Breast epithelium (tissue), 4 donors: ENCODE results near the gene DDX54. TPM values are rescaled to one million over a fixed set of nuclear protein-coding genes. Genes with fewer than 3 reads are reported as not detected.

ENCODE experiments used
- DNase-seq, 2 donors: peaks; one replicate each; pipeline ENCODE4 v3.0.0-alpha.2; 2019; ENCODE audit warnings: low spot score in 2 of 2
- H3K27ac ChIP-seq, 2 donors: fragments of 200-600 bp; sonication (generic) in 1 of 2; one replicate each; pipeline ENCODE4 v1.5.1; 2016 to 2019; ENCODE audit warnings: mild to moderate bottlenecking in 1 of 2
- H3K27me3 ChIP-seq, 2 donors: fragments of 200-600 bp; sonication (generic) in 1 of 2; one replicate each; pipeline versions ENCODE4 v1.5.1 to v1.6.0; 2017 to 2019; ENCODE audit warnings: control low read depth in 1 of 2, mild to moderate bottlenecking in 1 of 2
- H3K36me3 ChIP-seq: fragments of 200-600 bp; one replicate; pipeline ENCODE4 v1.5.1; 2019
- H3K4me1 ChIP-seq, 2 donors: fragments of 200-600 bp; sonication (generic); one replicate each; pipeline ENCODE4 v1.5.1; 2016 to 2019; ENCODE audit warnings: control low read depth in 1 of 2
- H3K4me3 ChIP-seq, 3 donors: fragments of 200-600 bp; sonication (generic); 1 replicate in 2 of 3; 2 replicates in 1 of 3; pipeline ENCODE4 v1.5.1; 2016 to 2019; ENCODE audit warnings: mild to moderate bottlenecking in 3 of 3, moderate library complexity in 2 of 3
- H3K9me3 ChIP-seq, 2 donors: fragments of 200-600 bp; sonication (generic) in 1 of 2; one replicate each; pipeline ENCODE4 v1.5.1; 2016 to 2019; ENCODE audit warnings: control low read depth in 1 of 2
- POLR2A ChIP-seq: fragments of 450-650 bp; IDR thresholded peaks from one replicate; pipeline ENCODE4 v1.6.1; 2016; ENCODE audit warnings: antibody characterized with exemption, mild to moderate bottlenecking, moderate library complexity
- POLR2AphosphoS5 ChIP-seq, 3 donors: sonication (generic); formaldehyde crosslinking; IDR thresholded peaks; one replicate each; pipeline ENCODE4 v1.6.1; 2017; ENCODE audit warnings: antibody characterized with exemption in 3 of 3
- intact Hi-C: fragments of 100-400 bp; cut with DNase I; formaldehyde crosslinking; loops from one replicate; pipeline ENCODE4 v1.15.1; 2023; ENCODE audit warnings: low total_unique reads
- total RNA-seq, 3 donors: library from RNA; depleted of rRNA; stranded (reverse); fragments of >200 nt; gene quantifications; one replicate each; pipeline ENCODE4 v1.1.0, GENCODE V29; 2016
- TF ChIP-seq, protein P1 (sequence below), 3 donors: fragments of 450-650 bp; IDR thresholded peaks; one replicate each; pipeline ENCODE4 v1.5.1; 2016 to 2017; ENCODE audit warnings: antibody characterized with exemption in 3 of 3, mild to moderate bottlenecking in 3 of 3, moderate library complexity in 3 of 3

Gene DDX54
- total RNA-seq, 3 donors from 2014 or later: 51.5 to 62.1 (median 60.3) TPM

DNA sequence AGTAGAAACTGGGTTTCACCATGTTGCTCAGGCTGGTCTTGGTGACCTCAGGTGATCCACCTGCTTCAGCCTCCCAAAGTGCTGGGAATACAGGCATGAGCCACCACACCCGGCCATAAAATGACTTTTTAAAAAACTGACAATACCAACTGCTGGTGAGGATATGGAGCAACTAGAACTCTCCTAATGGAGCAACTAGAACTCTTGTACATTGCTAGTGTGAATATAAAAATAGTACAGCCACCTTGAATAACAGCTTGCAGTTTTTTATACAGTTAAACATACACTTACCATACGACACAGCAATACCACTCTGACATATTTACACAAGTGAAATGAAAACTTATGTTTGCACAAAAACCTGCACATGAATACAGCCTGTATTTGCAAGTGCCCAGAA is 38.3 kb downstream of the DDX54 start:
- intact Hi-C loops: no loop called here
- Histone ChIP-seq H3K9me3 (no peaks in the 10 kb centered on the region), H3K27ac (no peak overlapping the region), H3K36me3 (no peaks in the 10 kb centered on the region), H3K27me3 (peaks cover 0 to 3% of the 10 kb centered on the region in 2 donors), H3K4me1 (peaks cover 0 to 2% of the 10 kb centered on the region in 2 donors), H3K4me3 (no peak overlapping the region)
- DNase-seq: no peak
- no peak for TF ChIP-seq POLR2AphosphoS5 (IDR thresholded peaks at IDR 0.05)
- TF ChIP-seq, protein P1, sequence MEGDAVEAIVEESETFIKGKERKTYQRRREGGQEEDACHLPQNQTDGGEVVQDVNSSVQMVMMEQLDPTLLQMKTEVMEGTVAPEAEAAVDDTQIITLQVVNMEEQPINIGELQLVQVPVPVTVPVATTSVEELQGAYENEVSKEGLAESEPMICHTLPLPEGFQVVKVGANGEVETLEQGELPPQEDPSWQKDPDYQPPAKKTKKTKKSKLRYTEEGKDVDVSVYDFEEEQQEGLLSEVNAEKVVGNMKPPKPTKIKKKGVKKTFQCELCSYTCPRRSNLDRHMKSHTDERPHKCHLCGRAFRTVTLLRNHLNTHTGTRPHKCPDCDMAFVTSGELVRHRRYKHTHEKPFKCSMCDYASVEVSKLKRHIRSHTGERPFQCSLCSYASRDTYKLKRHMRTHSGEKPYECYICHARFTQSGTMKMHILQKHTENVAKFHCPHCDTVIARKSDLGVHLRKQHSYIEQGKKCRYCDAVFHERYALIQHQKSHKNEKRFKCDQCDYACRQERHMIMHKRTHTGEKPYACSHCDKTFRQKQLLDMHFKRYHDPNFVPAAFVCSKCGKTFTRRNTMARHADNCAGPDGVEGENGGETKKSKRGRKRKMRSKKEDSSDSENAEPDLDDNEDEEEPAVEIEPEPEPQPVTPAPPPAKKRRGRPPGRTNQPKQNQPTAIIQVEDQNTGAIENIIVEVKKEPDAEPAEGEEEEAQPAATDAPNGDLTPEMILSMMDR (IDR thresholded peaks at IDR 0.05): no peak
- TF ChIP-seq POLR2A: no peak

DNA sequence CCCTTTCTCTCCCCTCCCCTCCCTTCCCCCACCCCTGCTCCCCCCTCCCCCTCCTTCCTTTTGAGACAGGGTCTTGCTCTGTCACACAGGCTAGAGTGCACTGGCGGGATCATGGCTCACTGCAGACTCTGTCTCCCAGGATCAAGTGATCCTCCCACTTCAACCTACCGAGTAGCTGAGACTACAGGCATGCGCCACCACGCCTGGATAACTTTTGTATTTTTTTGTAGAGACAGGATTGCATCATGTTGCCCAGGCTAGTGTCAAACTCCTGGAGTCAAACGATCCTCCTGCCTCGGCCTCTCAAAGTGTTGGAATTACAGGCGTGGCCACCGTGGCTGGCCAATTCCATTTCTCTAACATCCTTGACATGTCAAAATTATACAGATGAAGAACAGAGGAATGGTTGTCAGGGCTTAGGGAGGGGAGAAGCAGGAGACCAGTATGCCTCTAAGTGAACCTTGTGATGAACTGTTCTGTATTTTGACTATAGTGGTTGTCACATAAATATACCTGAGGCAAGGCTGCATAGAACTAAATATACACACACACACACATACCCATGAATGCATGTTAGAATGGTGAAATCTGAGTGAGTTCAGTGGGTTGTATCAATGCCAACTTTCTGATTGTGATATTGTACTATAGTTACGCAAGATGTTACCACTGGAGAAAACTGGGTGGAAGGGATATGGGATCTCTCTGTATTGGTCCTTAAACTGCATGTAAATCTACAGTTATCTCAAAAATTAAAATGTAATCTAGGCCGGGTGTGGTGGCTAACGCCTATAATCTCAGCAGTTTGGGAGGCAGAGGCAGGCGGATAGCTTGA is 39.3 kb downstream of the DDX54 start:
- TF ChIP-seq POLR2A (no peak), POLR2AphosphoS5 (IDR thresholded peaks at IDR 0.05) (no peak)
- TF ChIP-seq, protein P1 (IDR thresholded peaks at IDR 0.05): no peak
- no peaks in the 10 kb centered on the region for H3K36me3 ChIP-seq
- peaks cover 0 to 6% of the 10 kb centered on the region in 2 donors for H3K4me1 ChIP-seq
- no peaks in the 10 kb centered on the region for H3K27me3 ChIP-seq
- H3K4me3 ChIP-seq: no peak overlapping the region
- no peak for DNase-seq
- intact Hi-C loops: no loop called here
- no peaks in the 10 kb centered on the region for H3K9me3 ChIP-seq
- H3K27ac ChIP-seq: no peak overlapping the region

DNA sequence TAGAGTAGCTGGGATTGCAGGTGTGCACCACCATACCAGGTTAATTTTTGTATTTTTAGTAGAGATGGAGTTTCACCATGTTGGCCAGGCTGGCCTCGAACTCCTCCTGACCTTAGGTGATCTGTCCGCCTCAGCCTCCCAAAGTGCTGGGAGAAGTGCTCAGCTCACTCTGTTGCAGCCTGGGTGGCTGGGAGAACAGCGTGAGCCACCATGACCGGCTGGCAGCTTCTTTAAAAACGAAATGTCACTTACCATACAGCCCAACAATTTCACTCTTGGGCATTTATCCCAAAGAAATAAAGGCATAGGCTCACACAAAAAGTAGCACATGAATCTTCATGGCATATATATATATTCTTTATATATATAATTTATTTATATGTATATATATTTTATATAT is 40.5 kb downstream of the DDX54 start:
- Histone ChIP-seq H3K9me3 (no peaks in the 10 kb centered on the region), H3K27me3 (no peaks in the 10 kb centered on the region), H3K4me3 (no peak overlapping the region), H3K36me3 (no peaks in the 10 kb centered on the region), H3K27ac (no peak overlapping the region), H3K4me1 (peaks cover 0 to 6% of the 10 kb centered on the region in 2 donors)
- intact Hi-C loops: no loop called here
- no peak for DNase-seq
- no peak for TF ChIP-seq POLR2AphosphoS5 (IDR thresholded peaks at IDR 0.05)
- TF ChIP-seq, protein P1 (IDR thresholded peaks at IDR 0.05): no peak
- TF ChIP-seq POLR2A: no peak

DNA sequence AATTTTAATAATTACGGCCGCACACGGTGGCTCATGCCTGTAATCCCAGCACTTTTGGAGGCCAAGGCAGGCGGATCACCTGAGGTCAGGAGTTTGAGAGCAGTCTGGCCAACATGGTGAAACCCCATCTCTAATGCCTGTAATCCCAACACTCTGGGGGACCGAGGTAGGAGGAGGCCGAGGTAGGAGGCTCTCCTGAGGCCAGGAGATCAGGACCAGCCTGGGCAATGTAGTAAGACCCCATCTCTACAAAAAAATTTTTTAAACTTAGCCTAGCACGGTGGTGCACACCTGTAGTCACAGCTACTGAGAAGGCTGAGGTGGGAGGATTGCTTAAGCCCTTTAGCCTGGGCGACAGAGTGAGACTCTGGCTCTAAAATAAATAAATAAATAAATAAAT is 41.3 kb downstream of the DDX54 start:
- no peak overlapping the region for H3K4me3 ChIP-seq
- TF ChIP-seq POLR2A (no peak), POLR2AphosphoS5 (IDR thresholded peaks at IDR 0.05) (no peak)
- TF ChIP-seq, protein P1 (IDR thresholded peaks at IDR 0.05): no peak
- H3K27ac ChIP-seq: no peak overlapping the region
- intact Hi-C loops: no loop called here
- peaks cover 0 to 6% of the 10 kb centered on the region in 2 donors for H3K4me1 ChIP-seq
- H3K36me3 ChIP-seq: no peaks in the 10 kb centered on the region
- no peak for DNase-seq
- H3K27me3 ChIP-seq: no peaks in the 10 kb centered on the region
- H3K9me3 ChIP-seq: no peaks in the 10 kb centered on the region

DNA sequence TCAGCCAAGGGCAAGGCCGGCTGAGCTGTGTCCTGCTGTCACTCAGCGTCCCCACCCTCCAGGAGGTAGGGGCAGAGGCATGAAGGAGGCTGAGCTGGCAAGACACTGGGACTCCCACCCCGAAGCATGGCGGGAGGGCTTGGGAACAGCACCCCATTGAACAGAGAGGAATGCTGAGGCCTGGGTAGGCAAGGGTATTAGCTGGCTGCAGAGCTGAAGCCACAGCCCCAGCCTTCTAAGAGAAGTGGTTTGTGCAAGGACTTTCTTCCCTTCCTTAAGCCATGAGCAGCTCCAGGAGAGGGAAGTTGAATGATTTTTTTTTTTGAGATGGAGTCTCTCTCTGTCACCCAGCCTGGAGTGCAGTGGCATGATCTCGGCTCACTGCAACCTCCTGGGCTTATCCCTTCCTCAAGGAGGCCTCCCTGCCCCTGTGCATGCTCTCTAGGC is 42.4 kb downstream of the DDX54 start:
- Histone ChIP-seq H3K4me3 (no peak overlapping the region), H3K36me3 (no peaks in the 10 kb centered on the region), H3K27me3 (no peaks in the 10 kb centered on the region), H3K9me3 (no peaks in the 10 kb centered on the region), H3K4me1 (peaks cover 0 to 6% of the 10 kb centered on the region in 2 donors), H3K27ac (peak overlapping the region; percentile 75 to 88)
- no peak for TF ChIP-seq POLR2AphosphoS5 (IDR thresholded peaks at IDR 0.05)
- TF ChIP-seq, protein P1 (IDR thresholded peaks at IDR 0.05): no peak
- no peak for TF ChIP-seq POLR2A
- intact Hi-C loops: no loop called here
- DNase-seq: no peak
